Kidney (tissue), 14 donors: ENCODE measurements around the gene SLC66A2. TPM values are rescaled to one million over a fixed set of nuclear protein-coding genes. Genes with fewer than 3 reads are reported as not detected.
A peak's percentile ranks its signal among the peaks of the same experiment; 100 is the strongest.

Source experiments
- DNase-seq, 5 donors: peaks; one replicate each; pipeline ENCODE4 v3.0.0-alpha.2; 2013 to 2020
- FAIRE-seq: peaks from 2 replicates; lab custom pipeline; 2012; peaks lifted over from hg19 to GRCh38; lab: Jason Lieb, UNC
- H3K27ac ChIP-seq, 2 donors: one replicate each; pipeline ENCODE4 v1.7.0; 2013; ENCODE audit warnings: low read depth in 2 of 2, low read length in 2 of 2, inconsistent platforms in 1 of 2
- H3K27me3 ChIP-seq: one replicate; pipeline ENCODE4 v1.7.1; 2013; ENCODE audit warnings: low read length, inconsistent platforms; ENCODE audit not compliant: control insufficient read depth, insufficient read depth
- H3K36me3 ChIP-seq, 3 donors: one replicate each; pipeline versions ENCODE4 v1.7.0 to v1.7.1; 2013; ENCODE audit warnings: low read length in 3 of 3, control low read depth in 1 of 3, inconsistent platforms in 1 of 3; ENCODE audit not compliant: insufficient read depth in 3 of 3, control insufficient read depth in 2 of 3
- H3K4me1 ChIP-seq, 3 donors: one replicate each; pipeline versions ENCODE4 v1.7.0 to v1.7.1; 2013; ENCODE audit warnings: low read length in 3 of 3, inconsistent platforms in 1 of 3, low read depth in 1 of 3; ENCODE audit not compliant: control insufficient read depth in 2 of 3, insufficient read depth in 2 of 3
- H3K4me3 ChIP-seq, 3 donors: one replicate each; pipeline versions ENCODE4 v1.7.0 to v1.8.1; 2013; ENCODE audit warnings: low read length in 3 of 3, control low read depth in 1 of 3, inconsistent platforms in 1 of 3
- H3K9ac ChIP-seq, 3 donors: one replicate each; pipeline versions ENCODE4 v1.7.0 to v1.7.1; 2013; ENCODE audit warnings: low read length in 3 of 3, control low read depth in 1 of 3, inconsistent platforms in 1 of 3
- H3K9me3 ChIP-seq, 3 donors: one replicate each; pipeline versions ENCODE4 v1.7.0 to v1.7.1; 2013; ENCODE audit warnings: low read length in 3 of 3, control low read depth in 1 of 3, inconsistent platforms in 1 of 3; ENCODE audit not compliant: control insufficient read depth in 2 of 3, insufficient read depth in 1 of 3
- CTCF ChIP-seq: IDR thresholded peaks from 3 replicates; pipeline ENCODE4 v1.5.1; 2012; ENCODE audit warnings: mild to moderate bottlenecking, moderate library complexity, borderline replicate concordance; ENCODE audit not compliant: insufficient read depth; ENCODE audit errors: extremely low read depth
- intact Hi-C: fragments of 100-400 bp; cut with DNase I; formaldehyde crosslinking; loops from one replicate; pipeline ENCODE4 v1.11.1; 2022
- polyA plus RNA-seq: library from polyadenylated mRNA; stranded (reverse); fragments of 350-450 nt; fragmentation: Illumina TruSeq; extraction: RNeasy Lipid Tissue Mini Kit (QIAGEN cat#74804); gene quantifications from one replicate; pipeline ENCODE4 v1.2.3, GENCODE V29; 2014; ENCODE audit warnings: low read depth, low replicate concordance; ENCODE audit not compliant: insufficient read depth
- total RNA-seq: library from RNA; stranded (reverse); fragmentation: NEBNext Ultra II Directional; extraction: Animal tissue kit (Norgen Biotek cat#: 25700); gene quantifications from one replicate; pipeline ENCODE4 v1.2.1, GENCODE V29; 2021
- donor health status: control.
- donor health status: control.
- donor health status: control.
- donor health status: control.
- donor health status: control.
- donor health status: DM: yes; HTN: yes; CAD: no.
- donor health status: Normal renal cell carcinoma (clear cell type).

The SLC66A2 gene
- total and polyA plus RNA-seq, 2 donors from 2014 or later: 41.9 to 45.5 TPM

DNA sequence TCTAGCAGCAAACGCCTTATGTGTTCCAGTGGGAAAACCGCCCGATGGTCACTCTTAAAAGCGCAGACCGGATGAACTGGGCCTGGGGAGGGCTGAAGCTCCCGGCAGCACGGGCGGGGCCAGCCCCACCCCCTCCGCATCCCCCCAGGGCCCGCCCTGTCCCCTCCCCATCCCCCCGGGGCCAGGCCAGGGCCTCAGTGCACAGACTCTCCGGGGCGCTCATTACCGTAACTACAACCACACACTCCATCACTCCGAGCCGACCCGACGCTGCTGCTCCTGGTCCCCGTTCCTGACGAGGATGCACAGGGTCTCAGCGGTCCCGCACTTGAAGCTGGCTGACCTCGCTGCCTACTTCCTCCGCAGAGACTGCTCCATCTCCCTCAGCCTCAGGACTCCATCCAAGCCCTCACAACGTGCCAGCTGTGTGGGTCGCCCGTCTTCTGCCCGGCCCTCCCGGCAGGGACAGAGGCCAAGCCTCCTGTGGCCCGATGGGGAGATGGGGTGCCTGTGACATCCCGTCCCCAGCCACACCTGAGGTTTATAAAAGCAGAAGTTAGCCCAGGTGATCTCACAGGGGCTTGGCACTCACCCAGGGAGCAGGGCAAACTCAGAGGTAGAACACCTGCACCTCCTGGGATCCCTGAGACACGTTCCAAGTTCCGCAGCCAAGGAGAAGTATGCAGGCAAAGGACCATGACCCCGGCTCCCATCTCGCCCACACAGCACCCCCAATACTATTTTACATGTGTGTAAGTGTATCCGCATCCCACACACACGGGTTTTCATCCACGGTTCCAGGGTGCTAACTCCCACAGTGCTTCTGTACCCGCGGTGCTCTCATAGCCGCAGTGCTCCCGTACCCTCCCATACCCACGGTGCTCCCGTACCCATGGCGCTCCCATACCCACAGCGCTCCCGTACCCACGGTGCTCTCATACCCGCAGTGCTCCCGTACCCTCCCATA is 36.0 kb downstream of the SLC66A2 start:
- FAIRE-seq (no peak), DNase-seq (peak in 2 of 5 donors; percentile 26 to 71)
- no peak overlapping the region for H3K9ac ChIP-seq
- no peak for TF ChIP-seq CTCF
- H3K4me3 ChIP-seq: no peak overlapping the region
- no peaks in the 10 kb centered on the region for H3K4me1 ChIP-seq
- intact Hi-C loops: no loop called here
- H3K27me3 ChIP-seq: no peaks in the 10 kb centered on the region
- peaks cover 0 to 17% (median 11%) of the 10 kb centered on the region in 3 donors for H3K36me3 ChIP-seq
- peaks cover 0 to 4% (median 0%) of the 10 kb centered on the region in 3 donors for H3K9me3 ChIP-seq
- no peak overlapping the region for H3K27ac ChIP-seq

GRCh38 chr18:79914614-79915160 is 36.8 kb downstream of the SLC66A2 start:
- Histone ChIP-seq H3K9ac (no peak overlapping the region), H3K4me1 (no peaks in the 10 kb centered on the region), H3K27me3 (no peaks in the 10 kb centered on the region), H3K36me3 (peaks cover 0 to 17% (median 11%) of the 10 kb centered on the region in 3 donors), H3K4me3 (no peak overlapping the region), H3K9me3 (peaks cover 0 to 1% (median 0%) of the 10 kb centered on the region in 3 donors), H3K27ac (no peak overlapping the region)
- intact Hi-C loops: no loop called here
- peak in 2 of 5 donors; percentile 5 to 60 for DNase-seq
- FAIRE-seq: no peak
- TF ChIP-seq CTCF: no peak

DNA sequence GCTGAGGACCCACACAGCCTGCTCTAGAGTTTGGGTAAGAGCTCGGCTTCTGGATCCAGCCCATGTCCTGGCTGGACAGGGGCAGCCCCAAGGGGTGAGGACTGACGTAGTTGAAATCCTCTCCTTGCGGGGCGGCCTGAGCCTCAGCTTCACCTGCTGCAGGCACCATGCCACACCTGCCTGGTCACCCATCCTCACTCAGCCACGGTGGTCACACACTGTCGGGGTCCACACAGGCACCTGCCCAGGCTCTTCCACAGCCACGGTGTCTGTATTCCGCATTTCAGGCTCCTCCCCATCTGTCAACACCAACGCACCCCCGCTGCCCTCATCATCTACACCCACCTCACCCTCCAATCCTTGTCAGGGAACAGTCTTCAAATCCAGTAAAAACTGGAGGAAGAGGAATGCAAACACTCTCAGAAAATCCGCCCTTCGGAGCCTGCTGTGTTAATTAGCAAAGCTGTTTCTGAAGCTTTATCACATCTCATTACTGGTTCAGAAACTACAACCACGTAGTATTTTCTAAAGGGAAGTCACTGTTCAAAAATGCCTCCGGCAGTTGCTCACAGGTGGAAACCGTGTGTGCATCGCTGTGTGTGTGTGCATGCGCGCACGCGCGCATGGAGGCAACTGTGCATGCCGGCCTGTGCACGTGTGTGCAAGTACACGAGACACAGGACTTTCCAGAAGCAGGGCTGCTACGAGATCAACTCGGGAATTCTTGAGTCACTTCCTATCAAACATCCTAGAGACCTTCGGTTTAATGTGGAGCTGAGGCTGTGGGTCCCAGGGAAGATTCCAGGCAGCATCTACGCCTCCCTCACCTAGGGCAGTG is 38.2 kb downstream of the SLC66A2 start:
- no peak overlapping the region for H3K27ac ChIP-seq
- no peaks in the 10 kb centered on the region for H3K4me1 ChIP-seq
- peaks cover 0 to 1% (median 0%) of the 10 kb centered on the region in 3 donors for H3K9me3 ChIP-seq
- H3K27me3 ChIP-seq: no peaks in the 10 kb centered on the region
- H3K4me3 ChIP-seq: no peak overlapping the region
- no peak for TF ChIP-seq CTCF
- intact Hi-C loops: no loop called here
- H3K9ac ChIP-seq: no peak overlapping the region
- H3K36me3 ChIP-seq: peaks cover 0 to 17% (median 11%) of the 10 kb centered on the region in 3 donors
- FAIRE-seq: no peak
- peak in 2 of 5 donors; percentile 8 to 62 for DNase-seq
